Endometrial microvascular endothelial cells (primary cell): Measurements from ENCODE around the gene INPP5D. TPM values are rescaled to one million over a fixed set of nuclear protein-coding genes. Genes with fewer than 3 reads are reported as not detected.
"Not testable (repeated sequence)": the region's sequence is repeated elsewhere in the genome, so short reads cannot be mapped to it uniquely, and the experiment has no call there.

Source experiments
- in situ Hi-C: cut with HindIII; loops from 2 replicates; pipeline ENCODE4 v1.10.0; 2017; ENCODE audit warnings: low sequenced_read_pairs, low pct_unique_long_range_greater_than_20kb; ENCODE audit errors: inconsistent ontology term
- total RNA-seq: library from RNA; depleted of rRNA; stranded (reverse); fragments of >200 nt; gene quantifications from one replicate; pipeline ENCODE4 v1.2.3, GENCODE V29; 2015; ENCODE audit errors: inconsistent ontology term

The INPP5D gene
- total RNA-seq, 1 donor from 2014 or later, result 17.1 TPM

DNA sequence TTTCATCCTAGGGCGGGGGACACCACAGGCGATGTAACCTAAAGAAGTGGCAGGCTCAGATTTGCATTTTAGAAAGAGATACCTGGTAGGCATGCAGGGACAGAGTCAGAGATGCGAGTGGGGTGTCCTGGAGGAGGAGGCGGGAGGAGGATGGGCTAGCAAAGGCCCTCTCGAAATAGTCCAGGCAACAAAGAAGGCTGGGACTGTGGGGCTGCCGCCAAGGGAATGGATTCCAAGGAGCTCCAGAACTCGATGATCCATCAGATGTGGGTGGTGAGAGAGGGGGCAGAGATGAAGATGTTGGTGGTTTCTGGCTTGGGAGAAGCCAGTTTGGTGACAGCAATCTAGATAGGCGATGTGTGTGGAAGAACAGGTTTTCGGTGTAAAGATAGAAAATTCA lies 12.5 kb upstream of the INPP5D start:
- in situ Hi-C loops, result no loop called here

DNA sequence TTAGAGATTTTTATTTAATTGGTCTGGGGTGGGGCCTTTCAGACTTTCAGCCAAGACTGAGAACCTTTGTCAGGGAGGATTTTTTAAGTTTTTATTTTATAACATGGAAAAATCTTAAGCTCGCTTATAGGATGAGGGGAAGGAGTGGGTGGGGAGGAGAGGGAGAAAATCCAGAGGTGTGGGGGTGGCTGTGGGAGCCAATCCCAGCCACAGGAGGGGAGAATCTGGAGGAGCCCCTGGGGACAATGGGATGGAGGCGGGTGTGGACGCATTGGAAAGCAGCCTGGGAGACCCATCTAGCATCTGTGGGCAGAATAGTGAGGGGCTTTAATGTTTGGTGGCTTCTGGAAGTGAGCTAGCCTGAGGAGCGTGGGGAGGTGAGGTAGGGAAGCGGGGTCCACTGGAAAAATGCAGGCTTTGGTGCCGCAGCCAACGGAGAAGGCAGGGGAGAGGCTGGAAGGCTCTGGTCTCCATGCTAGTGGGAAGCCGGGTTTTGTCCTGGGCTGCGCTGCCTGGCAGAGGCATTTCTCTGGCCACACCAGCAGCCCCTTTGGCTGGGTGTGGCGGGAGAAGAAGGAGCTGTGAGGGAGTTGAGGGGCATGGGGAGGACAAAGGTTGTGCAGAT lies 11.5 kb upstream of the INPP5D start:
- in situ Hi-C loops, result no loop called here

DNA sequence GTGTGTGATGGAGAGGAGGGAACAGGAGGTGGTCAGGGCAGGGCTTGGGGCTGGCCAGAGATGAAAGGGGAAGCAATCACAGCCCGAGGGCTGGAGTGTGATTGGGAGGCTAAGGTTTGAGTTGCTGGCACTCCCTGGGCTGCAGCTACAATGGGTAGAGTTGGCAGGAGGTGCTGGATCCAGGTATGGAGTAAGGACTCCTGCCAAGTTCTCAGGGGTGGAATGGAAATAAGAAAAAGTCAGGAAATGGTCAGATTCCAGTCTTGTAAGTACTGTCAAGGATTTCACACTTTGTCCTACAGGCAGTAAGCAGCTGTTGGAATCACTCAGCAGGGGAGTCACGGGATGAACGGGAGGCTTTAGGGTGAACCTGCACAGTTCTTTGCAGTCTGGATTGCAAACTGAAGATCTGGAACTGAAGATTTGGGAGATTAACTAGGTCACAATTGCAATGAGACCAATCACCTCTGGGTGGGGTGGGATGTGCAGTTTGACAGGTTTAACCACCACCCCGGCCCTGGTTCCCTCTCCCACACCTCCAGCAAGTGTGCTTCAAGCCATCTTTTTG lies 10.9 kb upstream of the INPP5D start:
- in situ Hi-C loops, result no loop called here

DNA sequence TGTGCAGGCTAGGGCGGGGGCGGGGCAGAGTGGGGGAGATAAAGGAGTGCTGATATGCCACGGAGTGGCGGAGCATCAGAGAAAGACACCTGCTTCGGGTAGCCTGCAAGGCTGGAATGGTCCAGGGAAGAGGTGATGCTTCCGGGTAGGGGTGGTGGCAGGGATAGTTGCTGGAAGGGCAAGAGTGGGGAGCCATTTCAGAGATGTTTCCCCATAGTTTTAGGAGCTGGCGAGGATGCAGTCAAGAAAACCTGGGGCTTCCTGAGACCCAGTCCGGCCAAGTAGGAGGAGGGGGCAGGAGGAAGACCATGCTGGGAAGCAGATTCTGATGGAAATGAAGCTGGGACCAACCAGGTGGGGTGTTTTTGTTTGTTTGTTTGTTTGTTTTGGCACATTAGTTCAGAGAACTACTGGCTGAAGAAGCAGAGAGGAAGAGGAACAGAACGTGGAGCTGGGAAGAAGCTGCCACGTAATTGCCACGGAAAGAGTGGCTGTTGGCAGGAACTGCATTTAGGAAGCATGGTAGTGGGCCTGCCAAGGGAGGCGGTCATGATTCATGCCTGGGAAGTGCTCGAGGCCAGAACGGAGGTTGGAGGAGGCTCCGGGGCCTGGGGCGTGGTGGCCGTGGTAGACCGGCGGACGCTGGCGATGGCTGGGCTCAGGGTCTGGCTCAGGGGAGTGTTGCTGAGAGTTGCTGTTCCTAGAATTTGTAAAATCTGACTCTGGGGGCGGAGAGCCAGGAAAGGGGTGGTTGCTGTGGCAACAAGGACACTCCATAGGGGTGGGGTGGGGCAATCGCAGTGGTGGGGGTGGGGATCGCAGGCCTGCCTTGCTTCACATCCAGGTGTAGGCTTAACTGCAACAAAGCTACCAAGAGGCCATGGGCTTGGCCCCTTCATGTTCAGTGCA lies 8.6 kb upstream of the INPP5D start:
- in situ Hi-C loops, result no loop called here

DNA sequence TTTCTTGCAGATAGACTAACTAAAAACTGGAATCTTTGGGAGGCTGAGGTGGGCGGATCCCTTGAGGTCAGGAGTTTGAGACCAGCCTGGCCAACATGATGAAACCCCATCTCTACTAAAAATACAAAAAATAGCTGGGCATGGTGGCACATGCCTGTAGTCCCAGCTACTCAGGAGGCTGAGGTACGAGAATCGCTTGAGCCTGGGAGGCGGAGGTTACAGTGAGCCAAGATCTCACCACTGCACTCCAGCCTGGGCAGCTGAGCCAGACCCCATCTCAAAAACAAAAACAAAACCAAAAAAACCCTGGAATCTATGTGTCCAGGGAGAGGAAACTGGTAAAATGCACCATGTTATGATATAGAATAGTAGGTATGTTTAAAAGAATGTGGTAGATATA lies 7.6 kb upstream of the INPP5D start:
- in situ Hi-C loops, result not testable (repeated sequence)

DNA sequence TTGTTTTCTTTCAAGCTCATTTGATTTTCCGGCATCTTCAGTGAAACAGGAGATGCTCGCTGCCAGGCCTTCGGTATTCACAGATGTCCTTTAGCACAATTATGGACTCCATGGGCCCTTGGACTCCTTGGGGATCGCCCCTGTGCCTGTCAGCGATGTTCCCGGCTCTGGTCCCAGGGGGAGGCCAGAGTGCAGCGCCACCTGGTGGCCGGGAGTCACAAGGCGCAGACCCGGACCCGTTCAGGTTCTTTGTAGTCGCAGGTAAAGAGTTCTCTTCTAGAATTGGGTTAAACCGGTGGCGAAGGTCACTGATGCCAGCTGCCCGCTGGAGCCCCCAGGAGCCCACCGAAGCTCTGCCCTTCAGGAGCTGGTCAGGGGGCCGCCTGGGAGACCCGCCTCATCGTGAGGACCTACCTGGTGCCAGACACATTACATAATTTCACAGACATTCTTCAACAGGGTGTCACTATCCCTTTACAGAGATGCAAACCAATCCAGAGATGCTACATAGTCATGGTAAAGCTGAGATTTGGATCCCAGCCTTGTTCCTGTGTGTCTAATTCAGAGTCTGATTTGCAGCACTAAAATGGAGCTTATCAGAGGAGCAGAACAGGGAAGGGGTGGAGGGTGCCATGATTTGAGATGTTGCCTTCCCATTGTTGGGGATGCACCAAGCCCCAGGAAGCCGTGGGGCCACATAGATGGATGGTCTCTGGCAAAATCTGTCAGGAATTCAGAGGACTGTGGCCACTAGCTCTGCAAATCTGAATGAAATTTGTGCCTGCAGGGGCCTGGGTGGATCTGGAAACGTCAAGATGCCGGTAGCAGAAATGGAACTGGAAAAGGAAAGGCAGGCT lies 6.0 kb upstream of the INPP5D start:
- in situ Hi-C loops, result no loop called here

DNA sequence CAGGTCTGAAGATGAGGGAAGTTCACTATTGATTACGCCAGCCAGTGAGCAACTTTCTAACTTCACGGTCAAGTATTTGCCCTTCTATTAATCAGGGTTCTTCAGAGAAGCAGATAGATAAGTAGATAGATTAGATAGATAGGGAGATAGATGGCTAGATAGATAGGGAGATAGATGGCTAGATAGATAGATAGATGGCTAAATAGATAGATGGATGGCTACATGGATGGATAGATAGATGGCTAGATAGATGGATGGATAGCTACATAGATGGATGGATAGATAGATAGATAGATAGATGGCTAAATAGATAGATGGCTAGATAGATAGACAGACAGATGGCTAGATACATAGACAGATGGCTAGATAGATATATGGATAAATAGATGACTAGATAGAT lies 4.8 kb upstream of the INPP5D start:
- in situ Hi-C loops, result no loop called here

DNA sequence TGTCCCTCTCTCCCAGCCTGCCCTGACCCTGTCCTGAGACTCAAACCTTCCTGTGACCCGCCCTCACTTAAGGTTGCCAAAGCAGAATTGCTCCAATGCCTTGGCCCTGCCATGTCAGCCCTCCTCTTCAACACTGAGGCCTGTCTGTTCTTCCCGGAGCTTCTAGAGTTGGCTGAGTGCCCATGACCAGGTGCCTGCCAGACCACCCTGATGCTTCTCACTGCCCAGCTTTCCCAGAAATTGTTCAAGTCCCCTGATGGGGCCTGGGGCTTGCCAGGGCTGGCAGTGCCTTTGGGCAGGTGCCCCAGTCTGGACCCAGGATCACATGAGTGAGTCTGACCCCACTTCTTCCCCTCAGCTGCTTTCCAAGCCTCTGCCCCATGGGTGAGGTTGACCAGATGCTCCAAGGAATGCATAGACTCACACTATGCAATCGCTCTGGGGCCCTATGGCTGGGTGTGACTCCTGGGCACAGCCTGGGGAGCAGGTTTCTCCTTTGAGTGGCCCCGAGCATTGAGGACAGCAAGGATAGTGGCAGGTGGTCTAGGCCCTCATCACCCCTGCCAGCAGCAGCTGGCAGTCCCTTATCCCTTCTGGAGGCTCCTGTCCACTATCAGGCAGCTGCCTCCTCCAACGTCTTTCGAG lies 3.1 kb upstream of the INPP5D start:
- in situ Hi-C loops, result no loop called here

DNA sequence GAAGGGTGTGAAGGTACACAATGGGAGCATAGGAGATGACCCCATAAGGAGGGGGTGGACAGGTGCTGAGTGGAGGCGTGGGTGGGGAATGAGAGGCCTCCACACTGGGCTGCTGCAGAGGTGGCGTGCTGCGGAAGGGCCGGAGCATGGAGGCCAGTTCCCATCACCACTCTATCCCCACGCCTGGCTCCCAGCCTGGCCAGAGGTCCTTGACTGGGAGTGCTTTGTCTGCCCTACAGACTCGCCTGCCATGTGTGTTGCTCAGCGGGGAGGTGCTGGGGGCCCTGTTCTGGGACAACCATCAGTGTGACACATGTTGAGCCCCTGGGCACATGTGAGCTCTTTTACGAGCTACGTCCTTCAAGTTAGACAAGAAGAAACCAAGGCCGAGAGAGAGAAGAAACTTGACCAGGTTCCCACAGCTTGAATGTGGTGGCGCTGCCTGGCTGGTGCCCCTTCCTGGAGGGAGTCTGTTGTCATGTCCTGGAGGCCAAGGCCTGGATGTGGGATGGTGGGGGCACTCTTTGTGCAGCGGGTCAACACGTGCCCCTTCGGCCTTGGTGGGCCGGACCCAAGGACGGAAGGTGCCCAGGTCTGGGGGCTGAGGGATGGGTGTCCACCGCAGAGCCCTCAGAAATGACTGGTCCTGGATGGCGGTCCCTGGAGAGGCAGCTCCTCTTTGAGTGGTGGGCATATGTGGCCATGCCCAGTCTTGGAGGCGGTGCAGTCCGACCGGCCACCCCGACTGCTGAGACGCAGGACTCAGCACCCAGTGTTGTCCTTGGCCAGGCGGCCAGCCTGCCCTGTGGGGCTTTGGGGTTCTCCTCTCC lies 1.2 kb upstream of the INPP5D start:
- in situ Hi-C loops, result no loop called here

DNA sequence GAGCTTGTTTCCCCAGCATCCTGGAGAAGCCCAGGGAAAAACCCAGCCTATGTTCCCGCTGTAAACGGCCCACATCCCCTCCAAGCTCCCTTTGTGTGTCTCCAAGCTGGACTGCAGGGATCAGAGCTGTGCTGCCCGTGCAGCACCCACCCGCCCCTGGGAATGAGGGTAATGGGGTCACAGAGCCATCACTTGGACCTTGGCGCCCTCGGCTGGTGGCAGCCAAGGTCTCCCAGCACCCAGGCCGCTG lies 670 bp upstream of the INPP5D start:
- in situ Hi-C loops, result no loop called here

DNA sequence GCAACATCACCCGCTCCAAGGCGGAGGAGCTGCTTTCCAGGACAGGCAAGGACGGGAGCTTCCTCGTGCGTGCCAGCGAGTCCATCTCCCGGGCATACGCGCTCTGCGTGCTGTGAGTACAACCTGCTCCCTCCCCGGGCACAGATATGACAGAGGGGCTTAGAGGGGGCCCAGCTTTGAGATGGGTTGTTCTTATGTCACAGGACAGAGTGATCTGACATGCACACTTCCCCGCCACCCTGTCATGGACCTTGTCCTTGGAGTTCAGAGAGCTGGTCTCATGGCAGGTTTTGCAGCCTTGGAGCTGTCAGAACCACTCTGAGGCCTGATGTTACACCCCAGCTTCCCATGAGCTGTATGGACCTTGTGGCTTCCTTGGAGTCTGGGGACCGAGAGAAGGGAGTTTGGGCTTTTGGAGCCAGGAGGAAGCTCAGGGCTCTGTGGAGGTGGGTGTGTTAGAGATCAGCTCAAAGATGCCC lies 398 bp downstream of the INPP5D start:
- in situ Hi-C loops, result no loop called here

DNA sequence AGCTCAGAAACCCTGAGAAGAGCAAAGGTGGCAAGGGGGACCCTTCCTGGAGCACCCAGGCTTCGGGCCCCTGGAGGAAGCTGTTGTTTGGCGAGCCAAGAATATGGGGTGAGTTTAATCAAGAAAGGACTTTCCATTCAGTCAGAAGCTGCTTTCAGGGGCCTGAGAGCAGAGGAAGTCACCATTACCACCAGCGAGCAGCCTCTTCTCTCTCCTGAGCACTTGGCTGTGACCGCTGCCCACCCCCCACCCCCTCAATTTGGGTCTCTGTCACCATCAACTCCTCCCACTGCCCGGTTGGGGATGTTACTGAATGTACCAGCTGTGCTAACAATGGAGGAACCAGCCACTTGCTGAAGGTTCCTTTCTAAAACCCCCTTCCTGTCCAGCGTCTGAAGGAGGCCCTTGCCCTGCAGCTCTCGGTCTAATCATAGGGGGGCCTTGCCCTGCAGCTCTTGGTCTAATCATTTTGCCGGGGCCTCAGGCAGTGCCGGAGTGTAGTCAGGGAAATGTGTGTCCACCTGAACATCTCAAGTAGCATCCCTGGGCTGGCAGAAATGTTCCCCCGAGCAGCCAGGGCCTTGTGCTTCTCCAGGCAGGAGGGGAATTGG lies 943 bp downstream of the INPP5D start:
- in situ Hi-C loops, result no loop called here

DNA sequence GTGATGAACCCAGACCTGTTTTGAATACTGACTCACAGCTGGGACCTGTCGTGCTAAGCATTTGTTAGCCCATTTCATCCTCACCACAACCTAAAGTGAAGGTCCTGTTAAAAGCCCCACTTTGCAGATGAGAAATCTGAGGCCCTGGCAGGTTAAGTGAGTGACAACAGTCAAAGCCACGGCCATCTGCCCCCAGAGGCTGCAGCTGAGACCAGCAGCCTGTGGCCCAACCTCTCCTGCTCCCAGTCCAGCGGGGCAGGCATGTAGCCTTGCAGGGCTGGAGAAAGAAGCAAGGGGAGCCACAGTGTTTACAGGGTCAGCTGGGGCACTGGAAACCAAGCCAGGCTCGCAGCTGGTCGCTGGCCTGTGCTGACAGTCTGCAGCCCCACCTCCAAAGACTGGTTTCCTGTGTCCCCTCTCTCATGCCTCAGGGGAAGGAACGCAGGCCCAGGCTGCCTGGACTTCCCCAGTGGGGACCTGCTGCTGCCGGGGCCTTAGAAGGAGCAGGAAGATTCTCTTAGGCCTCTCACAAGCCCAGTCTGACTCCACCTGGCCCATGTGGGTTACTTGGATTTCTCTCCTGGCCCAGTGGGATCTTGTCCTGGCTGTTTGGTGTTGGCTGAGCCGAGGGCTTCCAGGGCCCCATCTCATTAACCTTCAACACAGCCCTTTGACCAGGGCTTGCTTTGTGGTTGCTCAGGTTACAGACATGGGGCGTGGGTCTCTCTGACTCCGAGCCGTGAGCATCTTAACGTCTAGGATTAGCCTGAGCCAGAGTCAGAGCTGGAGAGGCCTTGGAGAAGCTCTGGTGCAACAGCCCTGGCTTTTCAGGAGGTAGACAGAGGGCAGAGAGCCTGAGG lies 1.7 kb downstream of the INPP5D start:
- in situ Hi-C loops, result no loop called here

DNA sequence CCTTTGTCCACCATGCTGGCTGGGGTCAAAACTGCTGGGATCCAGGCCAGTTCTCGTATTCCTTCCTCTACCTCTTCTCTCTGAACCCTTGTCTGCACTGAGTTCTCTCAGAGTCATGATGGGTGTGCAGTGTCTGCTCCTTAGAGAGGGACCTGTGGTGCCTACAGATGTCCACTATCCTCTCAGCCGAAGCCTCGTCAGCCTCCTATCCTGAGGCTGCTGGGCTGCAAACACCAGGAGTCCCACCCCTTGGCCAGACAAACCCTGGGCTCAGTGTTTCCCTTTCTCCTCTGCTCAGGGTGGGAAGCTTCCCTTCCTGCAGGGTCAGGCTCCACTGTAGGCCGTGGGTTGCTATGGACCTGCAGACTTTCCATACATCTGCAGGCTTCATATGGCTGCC lies 2.3 kb downstream of the INPP5D start:
- in situ Hi-C loops, result no loop called here

DNA sequence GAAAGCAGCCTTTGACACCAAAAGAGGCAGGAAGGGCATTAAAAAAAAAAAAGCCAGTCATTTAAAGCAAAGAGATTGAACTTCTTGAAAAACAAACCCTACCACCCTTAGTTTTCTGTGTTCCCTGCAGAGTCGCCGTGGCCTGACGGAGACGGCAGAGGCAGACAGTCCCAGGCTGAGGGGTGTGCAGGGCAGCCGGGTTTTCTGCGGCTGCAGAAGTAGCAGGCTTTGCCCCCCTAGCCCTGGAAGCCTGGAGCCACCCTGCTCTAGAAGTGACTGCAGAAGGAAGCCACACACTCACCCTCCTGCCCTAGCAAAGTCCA lies 2.8 kb downstream of the INPP5D start:
- in situ Hi-C loops, result no loop called here

DNA sequence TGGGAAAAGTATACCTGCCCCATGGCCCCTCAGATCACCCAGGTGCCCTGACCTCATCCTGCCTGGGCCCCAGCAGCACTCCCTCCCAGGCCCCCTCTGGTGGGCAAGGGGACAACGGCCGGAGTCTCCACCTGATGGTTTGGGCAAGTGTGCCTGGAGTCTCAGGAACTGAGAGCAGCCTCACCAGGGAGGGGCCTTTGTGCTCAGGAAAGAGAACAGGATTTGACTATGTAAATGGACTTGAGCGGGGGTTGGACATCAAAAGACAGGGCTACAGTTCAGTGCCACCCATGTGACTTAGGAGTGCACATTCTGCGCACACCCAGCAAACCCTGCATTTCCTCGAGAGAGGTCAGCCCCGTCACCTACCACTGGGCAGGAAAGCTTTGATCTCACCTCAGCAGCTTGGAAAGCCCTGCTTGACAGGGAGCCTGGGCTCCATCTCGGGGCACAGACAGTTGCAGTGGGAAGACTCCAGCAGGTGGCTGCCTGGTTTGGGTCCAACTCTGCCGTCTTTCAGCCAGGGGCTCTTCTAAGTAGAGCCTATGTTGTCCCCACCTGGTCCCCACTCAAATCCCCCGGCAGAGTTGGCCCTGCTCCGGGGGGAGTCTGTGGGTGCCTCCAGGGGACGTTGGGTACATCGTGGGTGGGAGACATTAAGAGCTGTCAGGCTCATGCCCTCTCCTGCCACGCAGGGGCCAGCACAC lies 3.3 kb downstream of the INPP5D start:
- in situ Hi-C loops, result no loop called here
